GM18498 (cell line): ENCODE measurements around the gene CNTNAP2.

Experiments used
- ATAC-seq: cut with Tn5 transposase; IDR thresholded peaks from one replicate; pipeline ENCODE4 v1.9.1; 2021; ENCODE audit warnings: mild to moderate bottlenecking, moderate library complexity; ENCODE audit not compliant: unreplicated experiment

CNTNAP2 gene

GRCh38 chr7:146661435-146661834, 544.8 kb downstream of the CNTNAP2 start:
- ATAC-seq, result no peak

- ATAC-seq, result no peak
Observed at GRCh38 chr7:146661929-146662328, 545.3 kb downstream of the CNTNAP2 start.

GRCh38 chr7:146665023-146665422, 548.4 kb downstream of the CNTNAP2 start:
- no peak for ATAC-seq

GRCh38 chr7:146670532-146670931, 553.9 kb downstream of the CNTNAP2 start:
- ATAC-seq, result no peak

- no peak for ATAC-seq
Observed at GRCh38 chr7:146681487-146681886, 564.9 kb downstream of the CNTNAP2 start.

GRCh38 chr7:146683439-146683838, 566.8 kb downstream of the CNTNAP2 start:
- ATAC-seq, result no peak

- no peak for ATAC-seq
Observed at GRCh38 chr7:146690987-146691386, 574.4 kb downstream of the CNTNAP2 start.

GRCh38 chr7:146698995-146699610, 582.5 kb downstream of the CNTNAP2 start:
- ATAC-seq, result no peak

GRCh38 chr7:146700015-146700560, 583.5 kb downstream of the CNTNAP2 start:
- no peak for ATAC-seq

GRCh38 chr7:146701166-146701565, 584.6 kb downstream of the CNTNAP2 start:
- ATAC-seq, result no peak

GRCh38 chr7:146702898-146703297, 586.3 kb downstream of the CNTNAP2 start:
- no peak for ATAC-seq

- ATAC-seq, result no peak
Observed at GRCh38 chr7:146709451-146710027, 592.9 kb downstream of the CNTNAP2 start.

- ATAC-seq, result no peak
Observed at GRCh38 chr7:146713205-146713604, 596.6 kb downstream of the CNTNAP2 start.

- ATAC-seq, result no peak
Observed at GRCh38 chr7:146713934-146714333, 597.3 kb downstream of the CNTNAP2 start.

- no peak for ATAC-seq
Observed at GRCh38 chr7:146720195-146720594, 603.6 kb downstream of the CNTNAP2 start.

- no peak for ATAC-seq
Observed at GRCh38 chr7:146722986-146723385, 606.4 kb downstream of the CNTNAP2 start.

GRCh38 chr7:146725520-146725919, 608.9 kb downstream of the CNTNAP2 start:
- no peak for ATAC-seq

GRCh38 chr7:146728141-146728540, 611.5 kb downstream of the CNTNAP2 start:
- no peak for ATAC-seq

- no peak for ATAC-seq
Observed at GRCh38 chr7:146728611-146729010, 612.0 kb downstream of the CNTNAP2 start.

GRCh38 chr7:146731185-146731584, 614.6 kb downstream of the CNTNAP2 start:
- ATAC-seq, result no peak

GRCh38 chr7:146735992-146736391, 619.4 kb downstream of the CNTNAP2 start:
- ATAC-seq, result no peak

GRCh38 chr7:146736446-146737190, 620.0 kb downstream of the CNTNAP2 start:
- no peak for ATAC-seq
